ENCODE data around the gene CD9.

The CD9 gene

DNA sequence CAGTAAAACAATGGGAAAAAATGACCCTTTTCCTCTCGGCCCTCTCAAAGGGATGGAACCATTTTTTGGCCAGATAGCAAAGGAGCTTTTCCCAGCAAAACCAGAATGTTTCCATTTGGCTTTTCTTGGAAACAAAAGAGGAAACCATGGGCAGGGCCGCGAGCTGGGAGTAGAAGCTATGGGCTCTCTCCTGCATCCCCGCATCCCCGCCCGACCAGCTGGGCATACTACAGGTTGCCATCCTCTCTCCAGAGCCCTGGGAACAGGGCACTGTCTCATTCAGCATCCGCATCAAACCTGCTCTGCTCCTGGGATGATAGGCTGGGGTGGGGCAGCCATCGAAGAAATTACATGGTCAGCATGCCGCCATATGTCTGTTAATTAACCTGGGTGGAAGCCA lies 20.9 kb downstream of the CD9 start:
- DNase-seq (ENCODE audit: low read depth in 2 of 2) = no peak

DNA sequence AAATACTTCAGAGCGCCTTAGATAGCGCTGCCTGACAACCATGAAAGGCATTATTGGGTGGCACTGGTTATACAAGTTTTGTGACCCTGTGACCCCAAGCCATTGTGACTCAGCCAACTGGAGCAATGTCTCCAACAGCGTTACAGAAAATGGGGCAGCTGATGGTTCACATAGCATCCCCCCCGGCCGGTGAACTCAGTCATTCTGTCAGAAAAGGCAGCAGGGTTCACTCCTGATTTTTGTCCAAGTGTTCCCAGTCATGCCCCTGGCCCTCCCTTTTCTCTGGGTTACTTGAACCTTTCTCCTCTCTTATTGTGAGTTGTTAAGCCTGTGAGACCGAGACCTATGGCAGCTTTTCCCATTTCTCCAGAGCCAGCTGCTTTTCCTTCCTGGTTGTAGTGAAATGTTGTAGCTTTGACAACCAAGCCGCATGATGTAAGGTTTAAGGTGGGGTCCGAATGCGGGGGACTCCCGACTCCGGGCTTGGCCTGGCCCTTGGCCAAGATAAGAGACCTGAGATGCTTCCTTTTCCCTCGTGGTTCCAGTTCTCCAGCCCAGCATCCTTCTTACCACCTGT lies 22.0 kb downstream of the CD9 start:
- DNase-seq (ENCODE audit: low read depth in 2 of 2) = no peak

DNA sequence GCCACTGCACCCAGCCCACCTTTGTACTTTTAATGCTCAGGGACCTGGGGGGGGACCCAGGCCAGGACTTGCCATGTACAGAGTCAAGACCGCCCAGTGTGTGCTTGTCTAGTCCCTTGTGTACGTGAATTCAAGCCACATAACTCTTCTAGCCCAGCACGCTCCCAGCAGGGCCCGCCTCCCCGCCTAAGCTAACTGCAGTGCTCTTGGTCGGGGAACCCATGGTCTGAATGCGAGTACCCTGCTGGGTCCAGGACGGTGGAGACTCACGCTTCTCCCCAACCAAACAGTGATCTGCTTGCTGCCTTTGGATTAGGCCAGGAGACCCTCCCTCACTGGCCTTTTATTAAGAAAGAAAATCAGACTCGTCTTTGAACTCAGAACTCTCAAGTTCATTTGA lies 23.3 kb downstream of the CD9 start:
- no peak for DNase-seq (ENCODE audit: low read depth in 2 of 2)

DNA sequence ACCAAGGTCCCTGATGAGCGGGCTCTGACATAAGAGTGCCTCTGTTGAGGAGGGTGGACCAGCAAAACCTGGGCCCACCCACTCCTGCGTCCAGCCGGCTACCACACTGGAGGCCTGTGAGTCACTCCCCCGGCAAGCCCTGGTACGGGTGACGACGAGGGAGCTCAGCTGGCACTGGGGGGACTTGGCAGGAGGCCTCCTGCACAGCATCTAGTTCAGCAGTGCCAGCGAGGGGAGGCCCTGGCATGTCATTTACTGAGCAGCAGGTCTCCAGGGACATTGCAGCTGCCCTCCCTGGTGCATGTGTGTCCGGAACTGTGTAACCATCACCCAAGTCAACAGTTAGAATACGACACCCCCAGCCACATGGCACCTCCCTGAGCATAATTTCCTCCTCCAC lies 24.4 kb downstream of the CD9 start:
- DNase-seq (ENCODE audit: low read depth in 2 of 2) = no peak

DNA sequence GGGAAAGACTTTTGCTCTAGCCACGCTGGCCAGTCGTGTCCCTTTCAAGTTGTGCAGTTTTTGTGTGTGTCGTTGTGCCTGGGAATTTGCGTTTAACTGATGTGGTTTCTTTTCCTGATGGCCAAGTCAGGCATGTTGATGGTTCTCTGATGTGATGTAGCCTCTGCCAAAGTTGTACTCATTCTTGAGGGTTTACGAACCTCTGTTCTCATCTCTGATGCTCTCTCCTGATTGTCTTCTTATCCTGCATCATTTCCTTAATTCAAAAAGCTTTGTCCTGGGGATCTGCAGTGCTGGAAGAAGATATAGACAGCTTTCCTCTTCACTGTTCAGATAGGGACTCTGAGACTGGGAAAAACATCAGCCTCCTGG lies 25.4 kb downstream of the CD9 start:
- no peak for DNase-seq (ENCODE audit: low read depth in 2 of 2)

DNA sequence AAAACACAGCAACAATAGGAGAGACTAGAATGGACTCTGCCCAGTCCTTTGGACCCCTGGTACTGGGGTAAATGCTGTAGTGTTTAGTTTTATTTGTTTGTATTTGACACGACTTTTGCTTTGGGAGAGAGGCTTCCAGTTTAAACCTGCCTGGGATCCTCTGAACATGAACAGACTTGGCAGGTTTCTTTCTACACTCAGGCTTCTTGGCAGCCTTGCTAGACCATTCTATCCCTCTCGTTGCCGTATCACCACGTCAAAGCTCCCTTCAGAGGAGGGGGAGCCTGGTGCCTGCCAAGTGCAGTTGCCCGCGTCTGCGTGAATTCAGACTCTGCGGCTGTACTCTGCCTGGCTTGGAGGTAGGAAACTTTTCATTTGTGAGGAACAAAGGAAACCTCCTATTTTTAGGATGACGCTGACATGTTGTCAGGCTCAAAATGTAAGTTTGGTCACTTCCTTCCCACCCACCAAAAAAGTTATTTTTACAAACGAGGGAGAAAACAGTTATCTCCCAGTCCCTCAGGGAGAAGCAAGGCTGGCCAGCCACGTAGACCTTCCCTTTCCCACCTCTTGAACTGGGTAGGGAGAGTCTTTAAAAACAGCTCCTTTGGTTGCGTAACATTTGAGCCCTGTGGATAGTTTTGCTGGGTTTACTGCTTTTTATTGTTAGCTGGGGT lies 25.9 kb downstream of the CD9 start:
- DNase-seq (ENCODE audit: low read depth in 2 of 2) = no peak

DNA sequence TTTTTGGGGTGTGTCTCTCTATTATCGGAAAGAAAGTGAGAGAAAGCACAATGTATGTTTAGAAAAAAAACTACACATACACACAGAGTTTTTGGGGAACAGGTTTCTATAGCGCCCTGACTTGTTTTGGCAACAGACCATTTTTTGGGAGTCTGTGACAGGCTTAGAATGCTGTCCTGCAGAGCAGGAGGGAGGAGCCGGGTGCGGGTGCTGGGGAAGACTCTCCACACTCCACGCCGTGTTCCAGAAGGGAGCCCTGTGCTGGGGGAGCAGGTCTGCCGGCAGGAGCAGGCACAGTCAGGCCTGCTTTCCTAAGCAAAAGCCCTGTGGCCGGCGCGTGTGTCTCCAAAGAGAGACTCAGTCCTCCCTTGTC lies 26.5 kb downstream of the CD9 start:
- no peak for DNase-seq (ENCODE audit: low read depth in 2 of 2)

DNA sequence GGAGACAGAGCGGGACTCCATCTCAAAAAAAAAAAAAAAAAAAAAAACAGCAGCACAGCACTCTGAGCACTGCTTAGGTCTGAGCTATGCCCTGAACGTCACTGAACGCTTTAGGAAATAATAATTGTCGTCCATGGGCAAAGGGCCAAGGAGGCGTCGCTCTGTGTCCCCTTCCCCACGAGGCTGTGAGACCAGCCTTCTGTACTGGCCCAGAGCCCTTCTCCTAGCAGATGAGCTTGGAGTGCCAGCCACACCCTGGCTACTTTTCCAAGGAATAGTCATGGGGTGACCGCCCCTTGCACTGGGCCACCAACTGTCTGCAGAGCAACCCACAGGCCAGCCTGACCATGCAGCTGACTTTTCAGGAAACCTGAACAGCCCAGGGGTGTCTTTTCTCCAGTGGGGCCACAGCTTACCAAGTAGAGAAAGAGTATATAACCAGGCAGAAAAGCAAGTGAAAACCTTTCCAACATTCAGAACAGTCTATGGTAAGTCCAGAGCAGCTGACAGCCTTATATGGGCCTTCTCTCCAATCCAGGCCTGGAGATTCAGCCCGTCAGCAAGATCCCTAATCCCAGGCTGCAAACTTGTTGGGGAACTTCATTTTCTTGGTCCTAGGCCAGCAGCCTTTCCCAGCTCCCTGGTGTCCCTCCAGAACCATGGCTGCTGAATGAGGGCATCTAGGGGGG lies 28.5 kb downstream of the CD9 start:
- DNase-seq (ENCODE audit: low read depth in 2 of 2) = no peak

DNA sequence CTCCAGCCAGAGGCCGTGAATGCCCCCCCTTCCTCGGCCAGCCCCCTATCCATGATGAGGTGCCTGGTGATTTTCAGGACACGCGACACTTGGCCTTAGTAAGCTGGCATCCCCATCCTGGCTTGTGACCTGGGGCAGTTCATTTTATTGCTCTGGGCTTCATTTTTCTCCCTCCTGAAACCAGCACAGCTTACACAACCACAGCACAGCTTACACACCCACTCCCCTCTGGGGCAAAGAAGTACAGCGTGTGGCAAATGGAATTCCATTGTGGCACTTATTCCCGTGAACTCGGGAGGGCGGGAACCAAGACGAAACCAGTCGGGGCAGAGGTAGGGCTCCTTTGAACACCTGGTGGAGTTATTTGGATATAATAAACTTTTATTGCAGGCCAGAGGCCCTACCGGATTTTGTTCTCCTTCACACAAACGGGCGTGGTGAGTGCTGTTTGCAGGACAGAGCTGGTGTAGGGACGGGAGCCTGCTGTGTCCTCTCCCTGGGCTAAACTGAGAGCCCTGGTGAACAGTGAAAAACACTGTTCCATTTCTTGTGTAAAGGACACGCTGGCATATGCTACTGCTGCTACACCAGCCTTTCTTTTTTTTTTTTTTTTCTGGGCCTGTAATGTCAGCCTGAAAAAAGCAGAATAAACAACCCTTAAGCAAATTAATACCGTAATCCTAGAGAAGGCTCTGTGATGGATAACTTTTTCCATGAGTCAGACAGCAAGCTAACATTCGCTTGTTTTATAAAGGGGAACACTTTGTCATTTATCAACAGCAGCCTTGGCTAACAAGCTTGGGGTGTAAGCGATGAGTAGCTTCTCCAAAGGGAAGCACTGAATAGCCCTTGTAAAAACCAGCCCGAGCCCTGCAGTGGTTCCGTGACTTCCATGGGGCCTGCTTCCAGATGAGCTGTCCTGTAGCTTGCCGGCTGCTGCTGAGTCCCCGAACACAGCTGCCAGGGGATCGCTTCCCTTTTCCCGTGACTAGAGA lies 29.3 kb downstream of the CD9 start:
- DNase-seq (ENCODE audit: low read depth in 2 of 2) = no peak

DNA sequence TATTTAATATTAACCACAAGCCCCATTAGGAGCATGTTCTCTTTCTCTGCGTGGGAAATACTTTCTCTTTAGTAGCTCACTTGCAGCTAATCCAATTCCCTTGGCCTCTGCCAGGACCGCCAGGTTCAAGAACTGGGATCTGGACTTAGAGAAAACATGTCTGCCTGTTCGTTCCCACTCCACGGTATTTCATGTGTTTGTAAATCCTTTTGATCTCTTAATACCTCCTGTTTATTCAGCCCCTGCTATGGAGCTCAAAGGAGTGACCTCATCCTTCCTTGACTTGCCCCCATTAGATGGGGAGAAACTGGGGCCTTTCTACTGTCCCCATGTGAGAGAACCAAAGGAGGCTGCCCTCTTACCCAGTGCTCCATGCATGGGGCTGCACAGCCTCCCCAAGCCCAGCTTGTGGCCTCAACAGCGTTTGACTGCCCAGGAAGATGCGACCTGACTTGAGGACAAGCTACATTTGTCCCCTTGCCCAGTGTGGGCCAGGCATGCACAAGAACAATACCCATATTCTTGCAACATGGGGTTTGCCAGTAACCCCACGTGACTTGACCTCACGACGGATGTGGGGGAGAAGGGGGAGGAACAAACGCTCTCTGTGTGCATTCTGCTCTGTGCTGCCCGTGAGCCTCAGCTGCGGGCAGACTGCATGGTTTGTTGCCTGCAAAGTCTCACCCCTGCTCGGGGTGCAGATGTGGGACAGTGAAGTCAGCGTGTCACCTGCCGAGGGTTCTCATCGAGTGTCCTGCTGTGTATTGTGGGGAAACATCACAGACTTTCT lies 30.3 kb downstream of the CD9 start:
- peak; percentile 42 to 61 for DNase-seq (ENCODE audit: low read depth in 2 of 2)

DNA sequence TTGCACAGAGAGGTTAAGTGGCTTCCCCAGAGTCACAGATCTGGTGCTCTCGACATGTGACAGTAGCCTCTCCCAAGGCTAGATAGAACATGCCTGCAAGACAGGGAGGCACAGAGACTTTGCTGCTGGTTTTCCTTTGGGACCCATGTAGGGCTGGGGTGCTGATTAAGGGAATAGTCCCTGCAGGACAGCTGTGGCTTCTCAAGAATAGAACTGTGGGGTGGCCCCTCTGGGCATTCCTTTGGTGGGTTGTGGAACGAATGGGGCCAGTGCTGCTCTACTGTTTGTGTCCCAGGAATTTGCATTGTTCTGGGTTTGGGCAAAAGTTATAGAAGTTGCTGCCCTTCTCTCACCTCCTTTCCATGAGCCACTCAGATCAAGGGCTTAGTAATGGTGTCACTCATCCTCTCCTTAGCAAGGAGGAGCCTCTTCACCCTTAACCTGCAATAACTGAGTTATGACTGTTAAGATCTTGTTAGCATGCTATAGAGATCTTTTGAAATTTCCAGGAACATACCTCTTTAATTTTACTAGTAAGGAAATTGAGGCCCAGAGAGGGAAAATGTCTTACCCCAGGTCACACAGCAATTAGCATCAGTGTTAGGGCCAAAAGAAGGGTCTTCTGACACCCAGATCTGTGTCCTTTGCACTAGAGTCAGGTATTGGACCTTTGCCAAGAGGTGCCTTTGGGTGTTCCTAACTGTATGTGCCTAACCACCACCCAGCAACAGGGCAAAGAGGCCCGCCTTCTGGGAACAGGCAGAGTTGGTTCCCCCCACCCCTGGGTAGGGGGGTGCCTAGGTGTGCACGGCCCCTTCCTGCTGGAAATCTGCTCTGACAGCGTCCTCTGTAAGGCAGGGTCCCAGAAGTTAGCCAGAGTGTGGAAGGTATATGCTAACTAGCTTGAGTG lies 31.4 kb downstream of the CD9 start:
- no peak for DNase-seq (ENCODE audit: low read depth in 2 of 2)

DNA sequence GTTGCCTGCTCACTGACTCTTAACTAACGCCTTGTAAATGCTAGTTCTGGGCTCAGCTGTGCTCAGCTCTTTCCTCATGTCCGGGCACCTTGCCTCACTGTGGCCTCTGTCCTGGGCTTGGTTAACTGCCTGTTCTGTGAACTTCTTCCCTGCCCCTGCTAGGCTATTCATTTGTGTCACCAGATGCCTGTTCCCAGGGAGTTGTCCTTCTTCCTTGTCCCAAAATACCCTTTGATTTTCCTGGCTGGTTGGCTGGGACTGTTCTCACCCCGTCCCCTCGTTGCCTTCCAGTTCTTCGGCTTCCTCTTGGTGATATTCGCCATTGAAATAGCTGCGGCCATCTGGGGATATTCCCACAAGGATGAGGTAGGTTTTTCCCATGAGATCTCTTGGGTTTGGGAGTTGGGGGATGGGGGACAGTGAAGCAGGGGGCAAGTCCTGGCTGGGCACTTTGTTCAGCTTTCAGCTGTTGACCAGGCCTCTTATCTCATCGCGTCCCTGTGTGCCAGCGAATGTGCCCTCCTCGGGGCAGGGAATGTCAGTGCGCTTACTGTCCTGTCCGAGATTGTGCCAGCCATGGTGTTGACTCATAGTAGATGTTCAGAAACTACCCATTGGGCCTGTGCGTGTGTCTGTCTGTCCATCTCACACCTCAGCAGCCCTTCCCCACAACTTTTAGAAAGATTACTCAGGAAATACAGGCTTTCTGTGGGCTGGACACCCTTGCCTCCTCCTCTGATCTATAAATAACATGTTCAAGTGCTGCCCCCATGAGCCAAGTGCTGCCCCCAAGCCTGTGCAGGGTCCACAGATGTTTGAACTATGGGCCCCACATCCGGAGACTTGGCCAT lies 33.1 kb downstream of the CD9 start:
- DNase-seq (ENCODE audit: low read depth in 2 of 2) = no peak

DNA sequence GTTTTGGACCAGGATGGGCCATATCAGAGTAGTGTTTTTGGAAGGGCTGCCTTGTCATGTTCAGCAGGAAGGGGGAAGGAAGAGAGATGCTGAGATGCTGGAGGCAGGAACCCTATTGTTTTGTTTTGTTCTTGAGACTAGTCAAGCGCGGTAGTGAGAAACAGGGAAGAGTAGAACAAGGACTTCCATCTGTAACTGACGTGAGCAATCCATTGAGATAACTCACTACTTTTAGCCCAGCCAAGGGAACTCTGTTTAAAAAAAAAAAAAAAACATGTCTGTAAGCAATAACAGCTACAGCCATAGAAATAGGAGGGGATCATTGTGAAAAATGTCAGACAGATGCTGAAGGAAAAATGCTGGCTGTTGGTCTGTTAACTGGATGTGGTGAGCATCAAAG lies 34.0 kb downstream of the CD9 start:
- no peak for DNase-seq (ENCODE audit: low read depth in 2 of 2)

DNA sequence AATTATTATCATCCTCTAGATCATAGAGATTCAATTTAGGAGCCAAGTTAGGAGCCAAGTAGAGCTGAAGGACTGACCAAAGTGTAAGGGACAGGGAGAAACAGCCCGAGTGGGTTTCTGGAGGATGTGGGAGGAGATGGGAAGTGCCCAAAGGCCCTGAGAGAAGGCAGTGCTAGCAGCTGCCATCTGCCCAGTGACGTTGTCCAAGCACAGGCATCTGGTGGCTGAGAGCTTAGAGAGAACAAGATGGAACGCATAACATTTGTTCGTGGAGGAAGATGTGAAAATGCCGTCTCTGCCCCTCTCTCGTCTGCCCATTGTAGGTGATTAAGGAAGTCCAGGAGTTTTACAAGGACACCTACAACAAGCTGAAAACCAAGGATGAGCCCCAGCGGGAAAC lies 34.7 kb downstream of the CD9 start:
- no peak for DNase-seq (ENCODE audit: low read depth in 2 of 2)

DNA sequence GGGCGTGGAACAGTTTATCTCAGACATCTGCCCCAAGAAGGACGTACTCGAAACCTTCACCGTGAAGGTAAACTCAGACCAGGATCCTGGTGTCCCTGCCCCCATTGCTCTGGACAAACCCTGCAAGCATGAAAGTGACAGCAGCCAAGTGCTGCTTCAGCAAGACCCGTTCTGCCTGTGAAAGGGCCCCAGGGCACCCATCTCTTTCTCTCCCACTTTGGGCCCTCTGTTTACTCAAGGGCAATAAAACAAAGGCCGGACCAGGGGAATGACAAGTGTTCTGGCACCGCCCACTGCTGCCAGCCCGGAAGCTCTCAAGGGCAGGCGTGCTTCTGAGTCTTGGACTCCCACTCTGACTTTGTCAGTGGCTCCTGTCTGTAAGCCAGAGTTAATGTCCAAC lies 35.3 kb downstream of the CD9 start:
- DNase-seq (ENCODE audit: low read depth in 2 of 2) = no peak

DNA sequence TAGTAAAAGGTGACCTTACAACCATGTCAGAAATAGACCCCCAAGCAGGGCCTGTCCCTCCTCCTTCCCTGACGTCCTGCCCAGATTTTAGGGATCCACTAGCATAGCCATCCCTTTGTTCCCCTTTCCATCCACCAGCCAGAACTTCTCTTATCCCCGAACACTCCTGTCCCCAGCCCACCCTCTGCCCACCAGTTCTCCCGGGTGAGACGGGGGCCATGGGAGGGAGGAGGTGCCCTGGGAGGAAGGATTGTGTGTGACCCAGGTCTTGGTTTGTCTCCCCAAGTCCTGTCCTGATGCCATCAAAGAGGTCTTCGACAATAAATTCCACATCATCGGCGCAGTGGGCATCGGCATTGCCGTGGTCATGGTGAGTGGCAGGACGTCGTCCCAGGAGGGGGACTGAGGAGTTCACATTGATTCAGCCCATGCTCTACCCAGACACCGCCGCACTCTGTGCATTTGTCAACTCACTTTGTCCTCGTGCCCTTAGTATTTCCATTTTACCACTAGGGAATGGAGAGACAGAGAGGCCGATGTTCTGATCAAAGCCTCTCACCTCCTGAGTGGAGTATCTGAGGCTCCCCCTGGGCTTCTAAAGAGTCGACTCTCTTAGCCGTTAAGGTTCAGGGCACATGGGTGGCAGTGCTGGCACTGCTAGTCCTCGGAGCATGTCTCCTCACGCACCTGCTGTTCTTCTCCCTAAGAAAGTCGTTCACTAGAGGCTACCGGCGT lies 35.9 kb downstream of the CD9 start:
- no peak for DNase-seq (ENCODE audit: low read depth in 2 of 2)

DNA sequence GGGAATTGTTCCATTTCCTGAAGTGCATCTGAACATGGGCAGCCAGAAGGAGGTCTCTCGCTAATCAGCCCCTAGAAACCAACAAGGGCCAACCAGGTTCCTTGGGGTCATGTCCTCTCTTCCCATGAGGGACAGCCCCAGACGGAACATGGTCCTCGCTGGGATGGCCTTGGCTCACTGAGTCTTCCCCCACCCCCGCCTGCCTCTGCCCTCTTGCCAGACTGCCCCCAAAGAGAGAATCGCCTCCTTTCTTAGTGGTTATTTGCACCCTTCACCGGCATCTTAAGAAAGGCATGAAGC lies 36.4 kb downstream of the CD9 start:
- no peak for DNase-seq (ENCODE audit: low read depth in 2 of 2)

DNA sequence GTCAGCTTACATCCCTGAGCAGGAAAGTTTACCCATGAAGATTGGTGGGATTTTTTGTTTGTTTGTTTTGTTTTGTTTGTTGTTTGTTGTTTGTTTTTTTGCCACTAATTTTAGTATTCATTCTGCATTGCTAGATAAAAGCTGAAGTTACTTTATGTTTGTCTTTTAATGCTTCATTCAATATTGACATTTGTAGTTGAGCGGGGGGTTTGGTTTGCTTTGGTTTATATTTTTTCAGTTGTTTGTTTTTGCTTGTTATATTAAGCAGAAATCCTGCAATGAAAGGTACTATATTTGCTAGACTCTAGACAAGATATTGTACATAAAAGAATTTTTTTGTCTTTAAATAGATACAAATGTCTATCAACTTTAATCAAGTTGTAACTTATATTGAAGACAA lies 37.6 kb downstream of the CD9 start:
- no peak for DNase-seq (ENCODE audit: low read depth in 2 of 2)

DNA sequence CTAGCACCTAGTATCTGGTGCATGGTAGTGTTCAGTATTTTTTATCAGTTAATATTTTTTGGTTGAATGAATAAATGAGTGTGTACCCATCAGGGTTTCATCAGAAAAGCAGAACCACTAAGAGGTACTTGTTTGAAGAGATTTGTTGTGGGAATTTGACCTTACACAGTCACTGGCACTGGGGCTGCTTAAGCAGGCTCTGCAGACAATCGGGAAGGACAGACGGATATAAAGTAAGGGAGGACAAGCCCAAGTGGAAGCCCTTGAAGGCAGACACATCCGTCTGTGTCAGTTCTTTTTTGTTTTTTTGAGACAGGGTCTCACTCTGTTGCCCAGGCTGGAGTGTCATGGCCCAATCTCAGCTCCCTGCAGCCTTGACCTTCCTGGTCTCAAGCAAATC lies 38.7 kb downstream of the CD9 start:
- no peak for DNase-seq (ENCODE audit: low read depth in 2 of 2)
